Naive thymus-derived CD4-positive, alpha-beta T cell (primary cell): Measurements from ENCODE around the gene CORO2A. TPM values are rescaled to one million over a fixed set of nuclear protein-coding genes. Genes with fewer than 3 reads are reported as not detected.
A peak's percentile ranks its signal among the peaks of the same experiment; 100 is the strongest.
"Not testable (repeated sequence)": the region's sequence is repeated elsewhere in the genome, so short reads cannot be mapped to it uniquely, and the experiment has no call there.

Experiments used
- ATAC-seq: fragments of 150-1000 bp; cut with Tn5 transposase; 2 replicates; pipeline ENCODE4 v1.10.0; 2021; ENCODE audit warnings: mild to moderate bottlenecking, moderate library complexity
- CTCF ChIA-PET: fragments of 350-600 bp; sonication (Branson Sonifier 250); formaldehyde crosslinking; loops from one replicate; lab custom pipeline; 2021; ENCODE audit warnings: antibody characterized with exemption; lab: Charles Lee
- POLR2A ChIA-PET: fragments of 350-600 bp; sonication (Branson Sonifier 250); formaldehyde crosslinking; loops from one replicate; lab custom pipeline; 2021; ENCODE audit warnings: antibody characterized with exemption, inconsistent platforms; lab: Charles Lee
- DNase-seq, 9 donors: peaks; one replicate each; pipeline versions ENCODE4 v3.0.0 to v3.0.0-alpha.2; 2020 to 2022; ENCODE audit warnings: mixed read lengths in 1 of 9
- H3K27ac ChIP-seq: one replicate; pipeline ENCODE4 v1.7.0; 2013; ENCODE audit warnings: mild to moderate bottlenecking, low read depth, low read length, moderate library complexity
- H3K27me3 ChIP-seq, 2 donors: one replicate each; pipeline ENCODE4 v1.7.0; 2013; ENCODE audit warnings: low read length in 2 of 2, mild to moderate bottlenecking in 2 of 2, moderate library complexity in 2 of 2; ENCODE audit not compliant: control insufficient read depth in 2 of 2, insufficient read depth in 2 of 2
- H3K36me3 ChIP-seq, 3 experiments: 1 replicate in 2 of 3; 2 replicates in 1 of 3; pipeline ENCODE4 v1.7.0; 2013; ENCODE audit warnings: low read length in 3 of 3, mild to moderate bottlenecking in 3 of 3, moderate library complexity in 1 of 3; ENCODE audit not compliant: insufficient read depth in 3 of 3, control insufficient read depth in 2 of 3
- H3K4me1 ChIP-seq, 2 donors: one replicate each; pipeline ENCODE4 v1.7.0; 2013; ENCODE audit warnings: low read length in 2 of 2, mild to moderate bottlenecking in 2 of 2, moderate library complexity in 1 of 2; ENCODE audit not compliant: control insufficient read depth in 2 of 2, insufficient read depth in 2 of 2
- H3K4me3 ChIP-seq: 2 replicates; pipeline ENCODE4 v1.7.0; 2013; ENCODE audit warnings: mild to moderate bottlenecking, low read length
- H3K9me3 ChIP-seq, 3 experiments: 1 replicate in 2 of 3; 2 replicates in 1 of 3; pipeline ENCODE4 v1.7.0; 2013; ENCODE audit warnings: low read length in 3 of 3; ENCODE audit not compliant: control insufficient read depth in 2 of 3
- H3K27ac Mint-ChIP-seq, 9 donors: one replicate each; pipeline ENCODE4 v1.8.0; 2020 to 2022; ENCODE audit warnings: mixed read lengths in 9 of 9, mild to moderate bottlenecking in 8 of 9, moderate library complexity in 5 of 9, inconsistent platforms in 2 of 9
- H3K27me3 Mint-ChIP-seq, 5 donors: one replicate each; pipeline ENCODE4 v1.8.0; 2021 to 2022; ENCODE audit warnings: mixed read lengths in 5 of 5, mild to moderate bottlenecking in 1 of 5
- H3K36me3 Mint-ChIP-seq, 5 donors: one replicate each; pipeline ENCODE4 v1.8.0; 2020 to 2022; ENCODE audit warnings: mixed read lengths in 5 of 5, mild to moderate bottlenecking in 3 of 5, inconsistent platforms in 1 of 5
- H3K4me1 Mint-ChIP-seq, 7 donors: one replicate each; pipeline ENCODE4 v1.8.0; 2020 to 2022; ENCODE audit warnings: mixed read lengths in 7 of 7, mild to moderate bottlenecking in 3 of 7, inconsistent platforms in 1 of 7
- H3K4me3 Mint-ChIP-seq, 10 donors: one replicate each; pipeline ENCODE4 v1.8.0; 2020 to 2022; ENCODE audit warnings: mild to moderate bottlenecking in 10 of 10, mixed read lengths in 10 of 10, moderate library complexity in 6 of 10, inconsistent platforms in 2 of 10
- H3K9me3 Mint-ChIP-seq, 11 donors: one replicate each; pipeline ENCODE4 v1.8.0; 2020 to 2022; ENCODE audit warnings: mixed read lengths in 11 of 11, mild to moderate bottlenecking in 4 of 11, inconsistent platforms in 1 of 11, moderate library complexity in 1 of 11
- intact Hi-C, 2 donors: fragments of 100-400 bp; cut with micrococcal nuclease; formaldehyde crosslinking; loops; one replicate each; pipeline ENCODE4 v1.15.1; 2023
- polyA plus RNA-seq, 2 donors: library from polyadenylated mRNA; unstranded; fragments of 300-500 nt; fragmentation: Illumina TruSeq; gene quantifications; one replicate each; pipeline ENCODE4 v1.2.3, GENCODE V29; 2021
- total RNA-seq, 6 experiments: library from RNA in 5 of 6; stranded (reverse) in 5 of 6; gene quantifications; 1 replicate in 5 of 6; 2 replicates in 1 of 6; pipeline ENCODE4 v1.2.3 and lab custom pipeline; 2021 to 2026

Gene CORO2A
- total and polyA plus RNA-seq, 7 experiments from 2014 or later: 3.0 to 9.7 (median 7.7) TPM

GRCh38 chr9:98120476-98120875 lies 72.0 kb downstream of the CORO2A start:
- H3K27ac Mint-ChIP-seq: peak overlapping the region; percentile 72 to 98 (median 96)
- H3K9me3 ChIP-seq: no peaks in the 10 kb centered on the region
- peak overlapping the region; percentile 75 to 96 (median 88) for H3K4me3 Mint-ChIP-seq
- intact Hi-C loops: no loop called here
- ChIA-PET POLR2A (interaction anchor here (0.6 to 6.5 kb wide), 11 partner anchors 8 to 198 kb away, joined by 3 to 80 read pairs (median 12); partner anchors contain the start of genes CORO2A, TBC1D2 and TRMO), CTCF (interaction anchor here (1.0 to 2.2 kb wide), 4 partner anchors 14 to 93 kb away, joined by 3 to 10 read pairs (median 4); no protein-coding TSS in a partner anchor)
- no peaks in the 10 kb centered on the region for H3K9me3 Mint-ChIP-seq
- no peaks in the 10 kb centered on the region for H3K27me3 ChIP-seq
- no peak for DNase-seq
- H3K36me3 ChIP-seq: peaks cover 0 to 14% (median 0%) of the 10 kb centered on the region in 3 experiments
- peak overlapping the region; percentile 70 for H3K27ac ChIP-seq
- peak overlapping the region; percentile 45 for H3K4me3 ChIP-seq
- peaks cover 35 to 61% (median 55%) of the 10 kb centered on the region in 7 donors for H3K4me1 Mint-ChIP-seq
- H3K27me3 Mint-ChIP-seq: no peaks in the 10 kb centered on the region
- peaks cover 3 to 17% (median 13%) of the 10 kb centered on the region in 5 donors for H3K36me3 Mint-ChIP-seq
- ATAC-seq: no peak
- peaks cover 26 to 39% of the 10 kb centered on the region in 2 donors for H3K4me1 ChIP-seq

GRCh38 chr9:98118640-98119601 lies 73.5 kb downstream of the CORO2A start, which contains the start of gene TRIM14:
TSS of gene TRIM14 (minus strand) at chr9:98119222. CDS start at chr9:98119188, 34 bp downstream.
- peak; percentile 64 for ATAC-seq
- H3K4me1 Mint-ChIP-seq: peaks cover 35 to 70% (median 58%) of the 10 kb centered on the region in 7 donors
- no peaks in the 10 kb centered on the region for H3K9me3 Mint-ChIP-seq
- peak within 1 kb of the TSS; percentile 93 for H3K27ac ChIP-seq
- peak within 1 kb of the TSS; percentile 95 to 100 (median 96) for H3K27ac Mint-ChIP-seq
- peak within 1 kb of the TSS; percentile 78 for H3K4me3 ChIP-seq
- peak within 1 kb of the TSS; percentile 81 to 100 (median 93) for H3K4me3 Mint-ChIP-seq
- H3K27me3 Mint-ChIP-seq: no peaks in the 10 kb centered on the region
- intact Hi-C loops: loop anchor here (1.0 to 5.0 kb wide), 14 partner anchors 11 to 1502 kb away; partner anchors contain the start of genes ANP32B (in 1 of the 2), CDC14B (in 1 of the 2), CORO2A (in 1 of the 2) and NANS (in 1 of the 2)
- ChIA-PET POLR2A (interaction anchor here (0.6 to 6.5 kb wide), 23 partner anchors 9 to 214 kb away, joined by 3 to 80 read pairs (median 6); partner anchors contain the start of genes TBC1D2 and TRMO), CTCF (interaction anchor here (0.5 to 2.8 kb wide), 21 partner anchors 11 to 199 kb away, joined by 3 to 21 read pairs (median 4); partner anchors contain the start of genes CORO2A, NANS and TBC1D2)
- H3K36me3 Mint-ChIP-seq: peaks cover 3 to 14% (median 9%) of the 10 kb centered on the region in 5 donors
- no peaks in the 10 kb centered on the region for H3K9me3 ChIP-seq
- H3K4me1 ChIP-seq: peaks cover 26 to 39% of the 10 kb centered on the region in 2 donors
- peaks cover 0 to 3% (median 0%) of the 10 kb centered on the region in 3 experiments for H3K36me3 ChIP-seq
- H3K27me3 ChIP-seq: no peaks in the 10 kb centered on the region
- peak; percentile 23 to 79 (median 39) for DNase-seq

- Mint-ChIP-seq H3K27me3 (no peaks in the 10 kb centered on the region), H3K9me3 (no peaks in the 10 kb centered on the region), H3K4me1 (peaks cover 35 to 74% (median 62%) of the 10 kb centered on the region in 7 donors), H3K4me3 (peak overlapping the region; percentile 81 to 100 (median 93)), H3K27ac (peak overlapping the region; percentile 95 to 100 (median 96)), H3K36me3 (peaks cover 3 to 14% (median 9%) of the 10 kb centered on the region in 5 donors)
- peak overlapping the region; percentile 93 for H3K27ac ChIP-seq
- peak; percentile 87 for ATAC-seq
- peak overlapping the region; percentile 78 for H3K4me3 ChIP-seq
- H3K27me3 ChIP-seq: no peaks in the 10 kb centered on the region
- H3K36me3 ChIP-seq: peaks cover 0 to 3% (median 0%) of the 10 kb centered on the region in 3 experiments
- intact Hi-C loops: loop anchor here (1.0 to 5.0 kb wide), 14 partner anchors 10 to 1501 kb away; partner anchors contain the start of genes ANP32B (in 1 of the 2), CDC14B (in 1 of the 2), CORO2A (in 1 of the 2) and NANS (in 1 of the 2)
- DNase-seq: peak in 8 of 9 donors; percentile 33 to 72 (median 62)
- H3K4me1 ChIP-seq: peaks cover 34 to 39% of the 10 kb centered on the region in 2 donors
- CTCF ChIA-PET: interaction anchor here (0.5 to 2.8 kb wide), 20 partner anchors 10 to 199 kb away, joined by 3 to 21 read pairs (median 4); partner anchors contain the start of genes CORO2A, NANS and TBC1D2
- H3K9me3 ChIP-seq: no peaks in the 10 kb centered on the region
- POLR2A ChIA-PET: interaction anchor here (1.0 to 6.5 kb wide), 20 partner anchors 9 to 213 kb away, joined by 3 to 80 read pairs (median 8); partner anchors contain the start of genes TBC1D2 and TRMO
These were observed 74.3 kb downstream of the CORO2A start for GRCh38 chr9:98117984-98118639.

- H3K27me3 ChIP-seq, DNase-seq, H3K9me3 Mint-ChIP-seq, ATAC-seq, H3K36me3 ChIP-seq, H3K4me3 ChIP-seq, H3K27me3 Mint-ChIP-seq, H3K9me3 ChIP-seq: not testable (repeated sequence)
- ChIA-PET POLR2A (interaction anchor here (1.1 to 6.5 kb wide), 7 partner anchors 8 to 140 kb away, joined by 4 to 80 read pairs (median 41); partner anchors contain the start of gene TBC1D2), CTCF (interaction anchor here (0.6 to 2.8 kb wide), 6 partner anchors 11 to 196 kb away, joined by 3 to 21 read pairs (median 4); no protein-coding TSS in a partner anchor)
- peak overlapping the region; percentile 93 for H3K27ac ChIP-seq
- H3K4me1 ChIP-seq: peaks cover 28 to 43% of the 10 kb centered on the region in 2 donors
- peaks cover 3 to 15% (median 12%) of the 10 kb centered on the region in 5 donors for H3K36me3 Mint-ChIP-seq
- H3K4me1 Mint-ChIP-seq: peaks cover 37 to 69% (median 60%) of the 10 kb centered on the region in 7 donors
- intact Hi-C loops: loop anchor here (1.0 to 5.0 kb wide), 3 partner anchors 9 to 1500 kb away; partner anchors contain the start of genes ANP32B (in 1 of the 2) and CDC14B (in 1 of the 2)
- H3K4me3 Mint-ChIP-seq: peak overlapping the region in 8 of 10 donors; percentile 37 to 100 (median 90)
- H3K27ac Mint-ChIP-seq: peak overlapping the region; percentile 46 to 98 (median 95)
These were observed 75.3 kb downstream of the CORO2A start for GRCh38 chr9:98117097-98117496.

GRCh38 chr9:98109052-98109451 lies 83.4 kb downstream of the CORO2A start:
- H3K27me3 Mint-ChIP-seq: no peaks in the 10 kb centered on the region
- Histone ChIP-seq H3K36me3 (peaks cover 0 to 18% (median 0%) of the 10 kb centered on the region in 3 experiments), H3K27me3 (no peaks in the 10 kb centered on the region), H3K4me1 (peaks cover 64 to 68% of the 10 kb centered on the region in 2 donors), H3K9me3 (no peaks in the 10 kb centered on the region), H3K4me3 (no peak overlapping the region), H3K27ac (peak overlapping the region; percentile 77)
- POLR2A ChIA-PET: interaction anchor here (0.6 to 9.9 kb wide), 10 partner anchors 9 to 1029 kb away, joined by 3 to 73 read pairs (median 6); partner anchors contain the start of genes CORO2A, TBC1D2, TRIM14 and TRMO
- CTCF ChIA-PET: interaction anchor here (0.5 to 1.9 kb wide), 4 partner anchors 9 to 185 kb away, joined by 3 to 6 read pairs (median 4); partner anchors contain the start of gene TRIM14
- H3K4me3 Mint-ChIP-seq: peak overlapping the region in 9 of 10 donors; percentile 16 to 81 (median 72)
- ATAC-seq: no peak
- DNase-seq: no peak
- intact Hi-C loops: loop anchor here in 1 of 2 donors (2.0 kb wide), 1 partner anchor 146 kb away; the partner anchor contains the start of gene TBC1D2
- H3K9me3 Mint-ChIP-seq: peaks cover 0 to 4% (median 0%) of the 10 kb centered on the region in 11 donors
- peaks cover 46 to 90% (median 80%) of the 10 kb centered on the region in 7 donors for H3K4me1 Mint-ChIP-seq
- H3K36me3 Mint-ChIP-seq: peaks cover 6 to 65% (median 47%) of the 10 kb centered on the region in 5 donors
- H3K27ac Mint-ChIP-seq: peak overlapping the region; percentile 81 to 99 (median 97)
